Adipose tissue (tissue), 3 donors: ENCODE data around the gene ISLR. TPM values are rescaled to one million over a fixed set of nuclear protein-coding genes. Genes with fewer than 3 reads are reported as not detected.

Source experiments
- H3K27ac ChIP-seq: one replicate; pipeline ENCODE4 v1.5.1; 2013; ENCODE audit warnings: low read depth, low read length
- WGBS, 3 donors: extraction: QIAGEN DNeasy Blood & Tissue Kit; methylation state at CpG; one replicate each; pipeline ENCODE4 v1.1.7; 2013; 5-methylcytosine and 5-hydroxymethylcytosine counted together
- polyA plus RNA-seq, 3 donors: library from polyadenylated mRNA; stranded (reverse); fragments of 200-250 nt; gene quantifications; one replicate each; pipeline ENCODE4 v1.2.3, GENCODE V29; 2013
- donor health status: healthy with polysubstance abuse.
- donor health status: Bipolar disorder and iron deficiency.
- donor health status: healthy.

Gene ISLR
- polyA plus RNA-seq, 3 donors = 2.5 to 65.8 (median 22.2) TPM

- WGBS, 3 donors = 35 to 58% (median 54%) methylated on average over 12 of the region's 12 CpGs
These were observed 48.1 kb downstream of the ISLR start for GRCh38 chr15:74221399-74222239.

DNA sequence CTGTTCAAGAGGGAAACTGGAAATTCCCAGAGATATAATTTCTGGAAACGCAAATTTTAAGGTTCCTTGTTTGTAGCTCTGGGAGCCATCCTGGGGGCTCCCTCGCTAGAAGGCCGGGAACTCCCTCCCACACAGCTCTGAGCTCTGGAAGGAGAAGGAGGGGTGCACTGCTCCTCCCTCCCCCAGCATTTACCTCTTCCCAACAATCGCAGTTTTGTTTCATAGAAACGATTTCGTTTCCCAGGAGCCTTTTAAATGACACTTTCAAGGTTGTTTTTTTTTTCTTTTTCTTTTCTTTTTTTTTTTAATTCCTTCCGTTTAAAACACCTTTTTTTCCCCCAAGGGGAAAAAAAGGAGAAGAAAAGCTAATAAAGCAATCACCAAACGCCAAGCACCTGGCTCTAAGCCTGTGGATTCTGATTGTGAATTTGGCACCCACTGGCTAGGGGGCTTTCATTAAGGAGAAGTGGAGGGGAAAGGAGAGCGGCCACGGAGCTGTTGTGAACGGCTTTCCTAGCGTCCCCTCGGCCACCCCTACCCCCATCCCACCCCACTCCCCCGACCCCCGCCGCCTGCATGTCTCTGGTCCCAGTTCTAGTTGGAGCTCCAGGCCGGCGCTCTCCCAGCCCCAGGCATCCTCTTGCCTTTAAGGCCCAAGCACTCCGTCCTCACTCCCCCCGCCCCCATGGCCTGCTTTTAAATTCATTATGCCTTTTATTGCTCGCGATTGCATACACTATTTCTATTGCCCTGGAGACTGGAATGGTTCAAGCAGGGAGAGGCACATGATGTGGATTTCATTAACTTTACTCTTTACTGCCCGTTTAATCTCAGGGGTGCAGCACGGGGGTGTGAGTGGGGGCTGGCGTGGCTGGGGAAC lies 49.0 kb downstream of the ISLR start:
- H3K27ac ChIP-seq = no peak overlapping the region
- 28 to 53% (median 49%) methylated on average over 22 to 25 of the region's 25 CpGs for WGBS, 3 donors

More at GRCh38 chr15:74221399-74222239, 48.1 kb downstream of the ISLR start:
- H3K27ac ChIP-seq = no peak overlapping the region

DNA sequence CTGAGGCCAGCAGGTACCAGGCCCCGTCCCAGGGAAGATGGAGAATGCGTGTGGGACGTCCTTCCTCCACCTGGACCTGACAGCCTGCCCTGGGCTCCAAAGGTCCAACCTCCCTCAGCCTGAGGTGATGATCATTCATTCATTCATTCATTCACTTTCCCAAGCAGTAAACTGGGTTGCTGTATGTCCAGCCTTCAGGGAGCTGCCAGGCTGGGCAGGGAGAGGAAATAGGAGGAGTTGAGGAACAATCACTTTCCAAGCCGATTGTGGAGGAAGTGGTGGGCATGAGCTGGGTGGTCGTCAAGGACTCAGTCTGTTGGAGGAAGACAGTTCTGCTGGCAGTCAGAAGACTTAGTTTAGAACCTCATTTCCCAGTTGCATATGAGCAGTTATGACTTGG lies 52.4 kb downstream of the ISLR start:
- H3K27ac ChIP-seq = no peak overlapping the region
- 70 to 77% (median 77%) methylated on average over 5 of the region's 5 CpGs for WGBS, 3 donors

Other genes with a start within 250 kb of the ISLR start
- 10 to 100 TPM in 1 of 3 donors, 1 to 10 TPM in 2; 4.2 to 15.7 (median 6.7) TPM for gene LOXL1, start 247.2 kb upstream of the ISLR start, polyA plus RNA-seq
- gene STOML1, start 181.4 kb upstream of the ISLR start, polyA plus RNA-seq = 10 to 100 TPM; 10.3 to 17.6 (median 14.4) TPM
- gene PML, start 179.0 kb upstream of the ISLR start, polyA plus RNA-seq = 10 to 100 TPM; 10.5 to 47.9 (median 32.6) TPM
- gene GOLGA6A, start 91.2 kb upstream of the ISLR start, polyA plus RNA-seq = under 1 TPM in 1 of 3 donors, not detected in 2; 0.12 TPM
- 1 to 10 TPM in 2 of 3 donors, under 1 TPM in 1; 0.26 to 1.1 (median 1.0) TPM for gene ISLR2, start 43.1 kb upstream of the ISLR start, polyA plus RNA-seq
- 1 to 10 TPM in 1 of 3 donors, under 1 TPM in 1, not detected in 1; 0.07 to 3.3 TPM for gene STRA6, start 29.1 kb downstream of the ISLR start, polyA plus RNA-seq
- gene CCDC33, start 62.6 kb downstream of the ISLR start, polyA plus RNA-seq = under 1 TPM in 1 of 3 donors, not detected in 2; 0.03 TPM
- 1 to 10 TPM in 1 of 3 donors, under 1 TPM in 2; 0.55 to 3.5 (median 0.86) TPM for gene CYP11A1, start 193.9 kb downstream of the ISLR start, polyA plus RNA-seq